ENCODE measurements around the gene ASTL.

ASTL gene

GRCh38 chr2:96091711-96092572 lies 46.4 kb downstream of the ASTL start:
- Histone ChIP-seq H3K27me3 (replicated peaks) (no peaks in the 10 kb centered on the region), H3K36me3 (replicated peaks) (no peaks in the 10 kb centered on the region), H3K27ac (no peak overlapping the region), H3K4me3 (ENCODE audit: low read depth, low read length) (no peak overlapping the region)
- no peak for DNase-seq
- no peak for TF ChIP-seq CTCF (IDR thresholded peaks at IDR 0.05; ENCODE audit: low read depth, low read length, missing control alignments)
- in situ Hi-C loops (cut with HindIII; ENCODE audit: low pct_ligation_motif_present, low sequenced_read_pairs) = no loop called here

GRCh38 chr2:96091141-96091710 lies 47.1 kb downstream of the ASTL start:
- no peaks in the 10 kb centered on the region for H3K36me3 ChIP-seq (replicated peaks)
- no peak overlapping the region for H3K27ac ChIP-seq
- no peak overlapping the region for H3K4me3 ChIP-seq (ENCODE audit: low read depth, low read length)
- H3K27me3 ChIP-seq (replicated peaks) = no peaks in the 10 kb centered on the region
- no peak for DNase-seq
- in situ Hi-C loops (cut with HindIII; ENCODE audit: low pct_ligation_motif_present, low sequenced_read_pairs) = no loop called here
- TF ChIP-seq CTCF (IDR thresholded peaks at IDR 0.05; ENCODE audit: low read depth, low read length, missing control alignments) = no peak

GRCh38 chr2:96090196-96090926 lies 47.9 kb downstream of the ASTL start:
- TF ChIP-seq CTCF (IDR thresholded peaks at IDR 0.05; ENCODE audit: low read depth, low read length, missing control alignments) = no peak
- in situ Hi-C loops (cut with HindIII; ENCODE audit: low pct_ligation_motif_present, low sequenced_read_pairs) = no loop called here
- no peak overlapping the region for H3K4me3 ChIP-seq (ENCODE audit: low read depth, low read length)
- H3K36me3 ChIP-seq (replicated peaks) = no peaks in the 10 kb centered on the region
- no peaks in the 10 kb centered on the region for H3K27me3 ChIP-seq (replicated peaks)
- DNase-seq = no peak
- no peak overlapping the region for H3K27ac ChIP-seq

GRCh38 chr2:96089356-96090195 lies 48.7 kb downstream of the ASTL start:
- Histone ChIP-seq H3K27me3 (replicated peaks) (no peaks in the 10 kb centered on the region), H3K36me3 (replicated peaks) (no peaks in the 10 kb centered on the region), H3K27ac (no peak overlapping the region), H3K4me3 (ENCODE audit: low read depth, low read length) (no peak overlapping the region)
- DNase-seq = no peak
- no peak for TF ChIP-seq CTCF (IDR thresholded peaks at IDR 0.05; ENCODE audit: low read depth, low read length, missing control alignments)
- in situ Hi-C loops (cut with HindIII; ENCODE audit: low pct_ligation_motif_present, low sequenced_read_pairs) = no loop called here
